NCI-H446 treated with DMSO at 0.1 percent for 48 hours (cell line): ENCODE measurements around the gene NRCAM.

Experiments used
- DNase-seq: peaks from one replicate; lab custom pipeline; 2025; lab: John Stamatoyannopoulos, UW

NRCAM gene

DNA sequence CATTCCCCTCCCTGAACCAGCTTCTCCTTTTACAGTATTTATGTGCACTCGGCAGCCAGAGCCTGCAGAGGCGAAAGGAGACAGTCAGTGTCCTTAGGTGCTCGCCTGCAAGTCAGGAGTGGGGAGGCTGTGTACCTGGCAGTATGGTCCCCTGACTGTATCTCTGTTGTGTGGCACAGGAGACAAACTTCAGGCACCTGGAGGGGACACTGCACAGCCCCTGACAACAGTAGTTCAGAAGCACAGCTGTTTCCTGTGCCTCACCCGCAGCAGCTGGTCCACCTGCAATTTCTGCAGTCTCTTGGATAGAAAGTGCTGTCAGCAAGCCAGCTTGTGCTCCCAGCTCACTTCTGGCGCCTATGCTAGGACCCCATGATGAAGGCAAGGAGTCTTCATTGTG, 252.7 kb downstream of the NRCAM start:
- DNase-seq: no peak

DNA sequence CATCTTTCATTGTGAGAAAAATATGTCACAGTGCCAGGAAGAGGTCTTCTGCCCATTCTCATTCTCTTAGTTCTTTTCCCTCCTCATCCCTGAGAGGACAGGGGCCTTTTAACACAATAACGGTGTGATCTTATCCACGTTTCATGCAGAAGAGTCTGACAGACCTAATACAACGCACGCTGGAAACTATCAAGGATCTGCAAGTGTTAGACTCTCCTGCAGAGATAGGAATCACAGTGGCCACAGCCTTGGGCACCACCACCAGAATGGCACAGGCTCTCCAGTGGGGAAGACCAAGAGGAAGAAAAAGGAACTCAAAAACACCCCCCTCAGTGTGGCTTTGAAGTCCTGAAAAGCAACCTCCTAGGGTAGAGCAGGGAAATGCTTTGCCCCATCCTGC, 253.5 kb downstream of the NRCAM start:
- DNase-seq: no peak

DNA sequence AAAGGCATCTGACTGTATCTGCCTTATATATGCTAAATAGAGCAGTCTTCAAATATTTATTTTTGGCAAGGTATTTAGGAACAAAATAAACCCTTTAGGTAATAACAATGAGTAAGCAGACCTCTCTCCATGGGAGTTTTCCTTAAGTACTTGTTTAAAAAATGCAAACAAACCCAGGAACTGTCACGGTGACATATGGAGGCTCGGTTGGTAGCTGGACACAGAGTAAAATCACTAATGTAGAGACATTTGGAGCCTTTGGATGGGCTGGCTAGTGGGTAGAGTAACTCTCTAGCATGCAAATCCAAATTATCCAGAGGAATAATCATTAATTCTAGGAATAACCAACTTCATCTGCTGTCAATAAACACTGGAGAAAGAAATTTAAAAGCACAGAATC, 254.5 kb downstream of the NRCAM start:
- DNase-seq: no peak

DNA sequence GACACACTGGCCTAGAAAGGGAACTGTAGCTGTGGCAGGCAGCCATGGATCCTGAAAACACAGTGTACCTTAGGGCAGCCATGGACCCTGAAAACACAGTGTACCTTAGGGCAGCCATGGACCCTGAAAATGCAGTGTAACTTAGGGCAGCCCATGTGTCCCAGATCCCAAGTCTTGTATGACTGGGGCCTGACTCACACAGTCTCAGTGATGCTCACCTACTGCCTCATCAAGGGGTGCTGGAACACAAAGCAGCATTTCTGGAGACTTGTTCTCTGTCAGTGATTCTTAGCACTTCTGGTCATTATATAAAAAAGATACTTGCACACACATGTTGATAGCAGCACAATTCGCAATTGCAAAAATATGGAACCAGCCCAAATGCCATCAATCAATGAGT, 255.9 kb downstream of the NRCAM start:
- DNase-seq: no peak

DNA sequence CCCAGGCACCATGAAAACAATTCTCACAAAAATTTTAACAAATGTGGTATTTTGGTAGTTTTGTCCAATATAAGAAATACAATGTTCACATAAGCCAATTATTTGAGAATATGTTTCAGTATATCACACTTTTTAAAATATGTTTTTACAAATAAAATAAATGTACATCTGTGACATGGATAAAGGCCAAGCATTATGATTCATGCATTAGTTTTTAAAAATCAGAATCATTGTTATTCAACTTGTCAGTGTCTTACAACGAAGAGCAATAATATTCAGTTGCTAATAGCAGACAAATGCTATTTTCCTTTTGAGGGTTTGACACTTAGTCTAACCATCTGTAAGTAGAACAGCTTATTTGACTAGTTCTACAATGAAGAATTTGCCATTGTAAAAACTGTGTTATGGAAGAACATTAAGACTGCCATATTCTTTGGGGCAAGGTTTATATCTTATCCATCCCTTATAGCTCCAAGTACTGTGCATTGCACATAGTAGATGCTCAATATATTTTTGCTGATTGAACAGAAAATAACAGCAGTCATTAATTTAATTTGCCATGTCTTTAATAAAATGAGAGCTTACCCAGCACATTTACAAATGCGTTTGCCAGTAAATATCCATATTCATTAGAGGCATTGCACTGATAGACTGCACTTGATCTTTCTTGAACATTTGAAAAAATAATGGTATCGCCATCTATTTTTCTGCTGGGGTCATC, 258.7 kb downstream of the NRCAM start:
- no peak for DNase-seq

DNA sequence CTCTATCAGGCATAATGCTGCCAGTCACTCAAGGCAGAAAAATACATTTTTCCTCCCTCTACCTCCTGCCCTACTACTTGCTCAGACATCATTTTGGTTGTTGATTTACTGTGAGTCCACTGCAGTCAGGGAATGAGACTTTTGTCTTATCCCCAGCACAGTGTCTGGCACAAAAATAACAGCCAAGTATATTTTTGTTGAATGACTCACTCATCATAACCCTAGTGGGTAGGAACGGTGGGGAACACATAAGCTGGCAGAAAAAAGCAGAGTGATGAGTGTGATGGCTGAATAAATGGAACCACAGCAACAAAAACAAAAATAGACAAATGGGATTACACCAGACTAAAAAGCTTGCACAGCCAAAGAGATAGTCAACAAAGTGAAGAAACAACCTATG, 260.2 kb downstream of the NRCAM start:
- DNase-seq: no peak

DNA sequence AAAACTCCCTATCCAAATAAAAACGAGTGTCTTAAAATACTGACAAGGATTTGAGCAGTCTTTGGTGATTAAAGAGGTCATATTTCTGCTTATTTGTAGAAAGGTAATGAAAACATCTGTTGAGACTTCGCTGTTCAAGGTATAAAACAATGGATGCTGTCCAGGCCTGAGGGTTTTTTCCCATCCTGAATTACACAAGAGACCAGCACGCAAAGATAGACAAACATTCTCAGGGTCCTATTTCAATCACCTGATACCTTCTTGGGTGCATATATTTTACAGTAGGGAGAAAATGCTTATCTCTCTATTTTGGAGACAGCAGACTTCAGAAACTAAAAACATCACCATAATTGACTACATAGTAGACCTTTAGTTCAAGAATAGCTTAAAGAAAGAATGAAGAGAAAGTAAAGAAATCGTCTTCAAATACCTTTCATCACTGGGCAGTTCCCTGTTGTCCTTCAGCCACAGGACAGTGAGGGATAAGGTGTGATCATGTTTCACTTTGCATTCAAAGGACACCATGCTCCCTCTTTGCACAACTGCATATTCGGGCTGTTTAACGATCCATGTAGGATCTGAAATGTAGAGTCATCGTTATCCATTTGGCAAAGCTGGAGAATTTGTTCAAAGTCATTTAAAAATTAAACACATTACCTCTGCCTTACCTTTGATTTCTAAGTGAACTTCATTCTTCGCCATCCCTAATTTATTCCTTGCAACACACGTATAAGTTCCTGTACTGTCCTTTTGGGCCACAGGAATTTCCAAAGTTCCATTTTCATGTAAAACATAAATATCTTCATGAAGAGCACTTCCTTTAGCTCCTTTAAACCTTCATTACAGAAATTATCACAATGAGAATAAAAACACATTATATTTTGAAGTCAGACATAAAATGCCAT, 262.4 kb downstream of the NRCAM start:
- DNase-seq: no peak

DNA sequence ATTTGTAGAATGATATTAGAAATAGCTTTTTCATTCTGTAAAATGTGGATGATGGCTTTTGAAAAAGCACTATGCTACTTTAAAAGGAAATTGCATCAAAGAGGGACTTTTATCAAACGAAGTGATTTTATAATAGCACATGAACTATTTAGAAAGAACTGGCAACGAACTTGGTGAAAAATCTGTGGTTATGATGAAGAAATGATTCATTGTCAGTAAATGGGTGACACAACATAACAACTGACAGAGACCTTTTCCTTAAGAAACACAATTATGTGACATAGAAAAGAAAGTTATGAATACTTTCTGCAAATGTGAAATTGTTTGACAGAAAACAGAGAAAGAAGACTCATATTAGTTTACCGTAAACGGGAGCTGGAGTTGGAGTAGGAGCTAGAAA, 265.3 kb downstream of the NRCAM start:
- no peak for DNase-seq

DNA sequence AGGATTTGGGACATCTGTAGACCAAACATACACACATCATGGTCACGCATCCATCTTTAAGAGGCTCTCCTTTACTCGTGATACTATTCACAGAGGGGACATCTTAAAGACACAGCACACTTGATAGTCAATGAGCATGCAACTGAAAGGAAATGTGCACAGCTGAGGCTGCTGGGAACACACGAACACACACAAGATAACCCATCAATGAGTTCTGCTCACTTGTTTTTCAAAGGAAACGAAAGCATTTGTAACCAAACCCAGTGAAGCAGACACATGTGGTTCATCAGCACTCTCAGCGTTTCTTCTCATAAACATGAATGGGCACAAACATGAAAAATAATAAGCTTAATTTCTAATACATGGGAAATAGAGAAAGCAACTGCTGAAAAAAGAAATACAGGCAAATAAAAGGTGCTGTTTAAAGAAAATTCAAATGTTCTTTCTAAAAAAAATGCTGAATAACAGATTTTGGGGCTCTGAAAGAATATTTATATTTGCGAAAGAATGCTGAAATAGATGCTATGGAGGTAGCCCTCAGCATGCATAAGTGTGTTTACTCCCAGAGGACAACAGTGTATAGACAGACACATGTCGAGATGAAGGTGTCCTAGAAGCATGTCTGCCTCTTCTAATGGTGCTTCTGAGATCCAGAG, 266.4 kb downstream of the NRCAM start:
- no peak for DNase-seq

DNA sequence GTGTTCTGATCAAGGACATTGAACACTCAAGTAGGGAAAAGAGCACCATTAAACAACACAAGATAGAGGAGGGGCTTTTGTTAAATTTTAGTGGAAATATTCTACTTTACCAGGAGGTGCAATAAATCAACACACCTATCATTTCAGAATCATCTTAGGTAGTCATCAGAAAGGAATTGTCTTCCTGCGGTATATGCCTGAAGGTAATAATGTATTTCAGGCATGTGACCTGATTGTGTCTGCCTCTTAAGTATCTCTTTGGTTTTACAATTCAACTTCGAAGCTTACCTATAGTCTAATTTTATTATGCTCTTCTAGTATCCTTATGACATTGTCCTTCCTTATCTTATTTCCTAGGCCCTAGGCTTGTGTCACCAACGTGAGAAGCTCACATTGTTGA, 267.5 kb downstream of the NRCAM start:
- DNase-seq: no peak

DNA sequence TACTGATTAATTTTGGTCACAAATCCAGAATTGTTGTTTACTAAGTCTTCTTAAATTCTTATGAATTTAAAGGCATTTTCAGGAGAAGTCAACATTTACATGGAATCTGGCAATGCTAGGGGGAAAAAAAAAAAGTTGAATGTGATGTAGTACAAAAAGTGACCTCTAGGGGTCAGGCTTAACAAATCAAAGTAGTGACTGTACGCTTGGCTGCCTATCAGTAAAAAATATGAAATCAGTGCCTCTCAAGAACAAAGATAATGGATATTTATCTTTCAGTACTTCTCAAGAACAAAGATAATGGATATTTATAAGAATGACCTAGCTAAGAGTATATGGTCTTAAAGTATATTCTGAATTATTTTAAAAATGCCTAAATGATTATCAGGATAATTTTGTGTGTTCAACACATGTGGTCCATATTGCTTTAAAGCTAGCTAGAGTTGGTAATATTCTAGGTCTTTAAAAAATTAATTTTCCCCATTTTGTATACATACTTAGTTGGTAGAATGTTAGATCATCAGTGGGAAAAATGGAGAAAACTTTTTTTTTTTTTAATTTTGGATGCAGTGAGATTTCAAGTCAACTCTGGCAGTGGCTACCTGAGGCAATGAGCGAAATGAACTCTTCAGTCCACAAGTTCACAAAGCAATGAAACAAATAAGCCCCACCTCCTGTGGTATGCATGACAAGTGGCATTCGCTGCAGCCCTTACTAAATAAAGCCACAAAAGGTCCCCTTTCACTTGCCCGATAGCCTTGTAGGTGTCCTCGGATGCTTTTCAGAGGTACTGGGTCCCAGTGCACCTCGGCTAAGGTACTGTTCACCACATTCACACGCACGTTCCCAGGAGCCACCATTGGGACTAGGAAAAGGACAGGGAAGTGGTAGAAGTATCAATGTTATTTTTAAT, 274.9 kb downstream of the NRCAM start:
- no peak for DNase-seq

DNA sequence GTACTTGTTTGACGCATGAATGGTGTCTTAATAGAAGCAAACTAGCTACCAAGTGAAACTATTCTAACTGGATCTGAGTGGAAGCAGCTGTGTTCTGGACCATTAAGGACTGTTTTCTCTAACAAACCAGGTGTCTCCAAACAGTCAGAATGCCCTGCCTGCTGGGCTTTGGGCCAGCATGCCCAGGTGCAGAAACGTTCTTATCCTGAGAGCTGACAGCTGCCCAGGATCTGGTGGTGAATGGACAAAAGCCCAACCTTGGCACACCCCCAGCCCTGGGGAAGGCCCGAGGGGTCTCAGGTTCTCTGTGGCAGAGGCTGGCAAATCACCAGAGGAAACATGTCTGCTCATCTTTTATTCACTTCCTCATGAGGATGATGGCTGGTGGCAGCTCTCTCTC, 277.8 kb downstream of the NRCAM start:
- DNase-seq: no peak

DNA sequence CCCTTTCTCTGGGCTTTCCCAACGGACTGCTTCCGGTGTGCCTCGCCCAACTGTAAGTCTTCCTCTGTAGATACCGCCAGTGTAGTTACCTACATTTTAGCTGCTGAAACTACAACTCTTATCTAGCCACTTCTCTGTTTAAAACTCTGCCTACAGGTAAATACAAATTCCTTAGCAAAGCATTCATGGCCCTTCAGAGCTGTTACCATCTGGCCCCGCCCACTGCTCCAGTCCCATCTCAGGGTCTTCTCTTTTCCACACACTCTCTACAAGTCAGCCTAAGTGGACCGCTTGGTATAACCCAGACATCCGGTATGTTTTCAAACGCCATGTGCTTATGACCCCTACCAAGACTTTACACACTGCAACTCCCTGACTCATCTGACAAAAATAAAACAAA, 285.1 kb downstream of the NRCAM start:
- no peak for DNase-seq

DNA sequence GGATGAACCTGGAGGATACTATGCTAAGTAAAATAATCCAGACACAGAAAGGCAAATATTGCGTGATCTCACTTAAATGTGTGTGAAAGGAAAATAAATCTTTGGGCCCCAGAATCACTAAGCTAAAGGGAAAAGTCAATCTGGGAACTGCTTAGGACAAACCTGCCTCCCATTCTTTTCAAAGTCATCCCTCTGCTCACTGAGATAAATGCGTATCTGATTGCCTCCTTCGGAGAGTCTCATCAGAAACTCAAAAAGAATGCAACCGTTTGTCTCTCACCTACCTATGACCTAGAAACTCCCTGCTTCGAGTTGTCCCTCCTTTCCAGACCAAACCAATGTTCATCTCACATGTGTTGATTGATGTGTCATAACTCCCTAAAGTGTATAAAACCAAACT, 286.0 kb downstream of the NRCAM start:
- no peak for DNase-seq

DNA sequence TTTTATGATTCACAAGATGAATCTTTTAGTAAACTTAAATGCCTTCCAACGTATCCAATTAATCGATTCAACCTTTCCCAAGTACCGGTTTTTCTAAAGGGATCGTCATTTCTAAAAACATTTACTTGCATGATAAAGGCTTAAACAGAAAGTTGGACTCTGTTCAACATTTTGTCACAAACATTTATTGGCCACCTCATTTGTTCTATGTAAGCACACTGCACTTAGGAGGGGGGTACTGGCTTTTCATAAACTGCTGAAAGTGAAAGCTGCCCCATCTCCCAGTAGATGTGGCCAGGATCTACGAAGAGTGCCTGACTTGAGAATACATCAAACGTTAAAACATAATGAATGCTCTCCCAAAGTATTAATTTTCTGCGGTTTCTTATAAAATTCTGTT, 288.8 kb downstream of the NRCAM start:
- DNase-seq: no peak

DNA sequence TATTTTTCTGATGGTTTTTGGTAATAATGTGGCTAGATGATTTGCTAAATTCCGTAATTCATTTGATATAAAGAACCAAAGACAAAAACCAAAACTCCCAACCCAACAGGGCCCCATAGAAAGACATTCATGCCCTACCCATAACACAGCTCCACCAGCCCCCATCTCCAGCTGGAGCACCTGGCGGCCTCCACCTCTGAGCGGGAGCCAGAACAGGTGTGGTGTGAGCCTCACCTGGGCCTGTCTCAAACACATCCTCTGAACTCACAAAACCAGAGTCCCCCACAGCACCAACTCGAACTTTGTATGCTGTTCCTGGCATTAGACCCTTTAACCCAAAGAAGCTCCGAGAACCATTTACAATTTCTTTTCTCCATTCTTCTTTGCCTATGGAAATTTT, 289.5 kb downstream of the NRCAM start:
- no peak for DNase-seq

DNA sequence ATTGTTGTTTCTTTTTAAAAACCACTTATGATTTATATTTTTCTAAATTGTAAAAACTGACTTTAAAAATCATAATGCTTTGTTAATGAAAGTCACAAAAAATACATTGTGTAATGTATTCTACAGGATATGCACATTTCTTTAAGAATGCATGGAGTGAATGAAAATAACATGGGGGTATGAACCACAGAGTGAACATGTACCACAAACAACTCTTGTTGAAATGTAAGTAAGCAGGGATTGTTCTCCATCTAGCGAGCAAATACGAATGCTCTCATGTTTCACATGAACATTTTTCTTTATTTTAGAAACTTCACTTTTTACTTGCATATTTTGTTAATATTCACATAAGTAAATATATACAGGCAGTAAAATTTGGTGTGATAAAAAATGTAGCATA, 290.5 kb downstream of the NRCAM start:
- DNase-seq: no peak

DNA sequence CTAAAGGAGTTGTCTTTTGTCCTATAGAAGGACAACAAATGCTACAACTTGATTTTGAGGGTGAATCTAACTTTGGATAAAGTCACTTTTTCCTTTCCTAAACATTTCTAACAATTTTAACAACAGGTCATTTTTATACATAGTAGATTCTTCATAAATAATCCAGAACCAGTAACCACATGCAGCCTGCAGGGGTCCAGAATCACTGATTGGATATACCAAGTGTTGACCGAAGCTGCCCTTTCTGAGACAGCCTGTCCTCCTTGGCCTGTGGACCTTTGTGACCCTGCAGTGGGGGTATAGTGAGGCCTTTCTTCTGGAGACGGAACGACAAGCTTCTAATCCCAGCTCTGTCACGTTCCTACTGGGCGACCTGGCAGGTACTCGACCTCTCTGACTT, 291.3 kb downstream of the NRCAM start:
- DNase-seq: no peak

DNA sequence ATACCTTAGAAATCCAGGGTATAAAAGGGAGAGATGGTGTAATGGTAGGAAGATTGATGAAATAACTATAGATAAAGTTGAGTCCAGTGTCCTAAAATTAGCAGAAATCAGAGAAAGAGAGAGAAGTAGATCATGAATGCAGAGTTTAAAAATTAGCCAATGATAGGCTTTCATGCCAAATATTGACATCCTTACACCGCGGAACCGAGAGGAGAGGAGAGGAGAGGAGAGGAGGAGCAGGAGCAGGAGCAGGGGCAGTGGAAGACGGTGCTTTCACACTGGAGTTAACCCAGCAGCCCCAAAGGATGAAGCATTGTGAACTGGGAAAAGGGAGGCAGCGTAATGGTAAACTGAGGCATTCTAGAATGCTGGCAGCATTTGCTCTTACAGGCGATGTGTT, 291.9 kb downstream of the NRCAM start:
- DNase-seq: no peak

DNA sequence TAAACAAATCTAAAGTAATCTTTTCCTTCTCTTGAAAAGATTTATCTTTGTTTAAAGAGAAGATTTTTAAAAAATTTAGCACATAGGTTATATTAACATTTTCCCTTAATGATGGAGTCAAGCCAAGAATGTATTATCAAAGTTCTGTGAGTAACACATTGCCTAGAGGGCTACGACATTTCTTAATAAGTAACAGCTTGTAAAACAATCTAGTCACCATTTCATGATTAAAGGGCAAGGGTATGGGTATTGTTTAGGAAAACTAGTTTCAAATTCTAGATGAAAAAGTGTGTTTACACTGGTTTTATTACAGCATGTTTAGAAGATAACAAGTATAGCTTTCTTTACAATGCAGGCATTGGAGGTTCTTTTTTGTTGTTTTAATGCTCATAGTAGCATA, 297.5 kb downstream of the NRCAM start:
- no peak for DNase-seq

DNA sequence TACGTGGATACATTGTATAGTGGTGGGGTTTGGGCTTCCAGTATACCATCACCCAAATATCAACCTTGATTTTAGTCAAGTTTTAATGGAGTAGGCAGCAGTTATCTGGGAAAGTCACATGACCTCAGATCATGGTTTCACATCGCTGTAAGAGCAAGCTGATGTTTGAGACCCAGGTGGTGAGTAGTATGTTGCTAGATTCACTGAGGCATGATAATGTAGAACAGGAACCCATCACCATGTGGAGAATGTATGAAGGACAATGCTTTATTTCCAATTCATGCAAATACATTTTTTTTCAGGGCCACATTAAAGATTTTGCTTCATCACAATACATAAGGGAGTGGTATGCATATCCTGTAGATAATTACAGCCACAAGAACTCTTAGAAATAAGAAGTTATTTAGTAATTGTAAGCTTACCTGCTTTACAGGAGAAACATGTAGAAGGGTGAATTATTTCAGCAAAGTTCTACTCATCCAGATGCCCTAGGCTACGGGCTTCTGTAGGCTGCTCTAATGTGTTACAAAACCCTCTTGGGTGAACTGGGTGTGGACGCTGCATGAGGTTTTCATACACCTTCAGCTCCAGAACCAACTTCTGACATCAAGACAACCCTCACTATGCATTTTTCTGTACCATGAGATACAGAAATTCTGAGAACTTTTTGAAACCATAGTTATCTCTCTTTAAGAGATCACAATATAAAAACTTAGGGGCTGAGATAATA, 298.5 kb downstream of the NRCAM start:
- DNase-seq: no peak
